GM12874 (cell line): ENCODE data around the gene DNAJC16.

Experiments used
- CTCF ChIP-seq: IDR thresholded peaks from 2 replicates; pipeline ENCODE4 v1.5.1; 2011; ENCODE audit warnings: low read depth, mild to moderate bottlenecking, control low read depth, low read length, moderate library complexity; ENCODE audit not compliant: insufficient read depth

Gene DNAJC16

GRCh38 chr1:15592285-15592684 lies 65.6 kb downstream of the DNAJC16 start:
- TF ChIP-seq CTCF: no peak

- TF ChIP-seq CTCF: no peak
Observed at GRCh38 chr1:15595809-15596617, 69.4 kb downstream of the DNAJC16 start.

DNA sequence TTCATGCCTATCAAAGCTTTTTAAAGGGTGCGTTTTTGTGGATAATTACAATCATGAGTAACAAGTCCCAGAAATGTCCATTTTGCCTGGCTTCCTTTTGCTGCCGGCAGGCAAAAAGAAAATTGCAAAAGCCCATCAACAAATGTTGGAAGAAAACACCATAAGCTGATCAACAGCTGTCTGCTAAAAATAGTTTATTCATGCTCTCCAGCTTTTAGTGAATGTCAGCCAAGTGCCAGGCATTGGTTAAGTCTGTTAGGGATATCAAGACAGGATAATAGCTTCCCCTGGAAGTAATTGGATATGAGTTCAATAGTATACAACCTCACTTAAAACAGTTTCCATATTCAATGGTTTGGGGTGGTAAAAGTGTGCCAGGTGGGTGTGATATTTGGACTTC lies 71.8 kb downstream of the DNAJC16 start:
- TF ChIP-seq CTCF: no peak

GRCh38 chr1:15603050-15603965 lies 76.7 kb downstream of the DNAJC16 start:
- no peak for TF ChIP-seq CTCF

- TF ChIP-seq CTCF: no peak
Observed at GRCh38 chr1:15605398-15606383, 79.0 kb downstream of the DNAJC16 start.

DNA sequence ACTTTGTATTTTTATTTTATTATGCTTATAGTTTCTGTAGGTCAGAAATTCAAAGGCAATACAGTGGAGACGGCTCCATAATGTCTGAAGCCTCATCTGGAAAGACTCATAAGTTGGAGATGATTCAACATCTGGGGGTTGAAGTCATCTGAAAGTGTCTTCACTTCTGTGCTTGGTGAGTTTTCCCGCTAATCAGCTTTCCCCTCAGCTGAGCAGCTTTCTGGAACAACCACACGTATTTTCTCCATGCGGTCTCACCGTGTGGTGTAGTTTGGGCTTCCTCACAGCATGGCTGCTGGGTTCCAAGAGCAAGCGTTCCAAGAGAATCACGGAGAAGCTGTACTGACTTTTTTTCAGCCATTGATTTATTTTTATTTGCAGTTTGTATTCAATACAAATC lies 83.0 kb downstream of the DNAJC16 start:
- no peak for TF ChIP-seq CTCF
